Panc1 (cell line): Measurements from ENCODE around the gene HIKESHI.

Experiments used
- CTCF ChIP-seq: fragments of 450-650 bp; IDR thresholded peaks from 2 replicates; pipeline ENCODE4 v1.5.1; 2017; ENCODE audit warnings: mild to moderate bottlenecking
- POLR2AphosphoS5 ChIP-seq: IDR thresholded peaks from 2 replicates; pipeline ENCODE4 v1.6.1; 2012; ENCODE audit warnings: mild to moderate bottlenecking, low read depth, low read length, moderate library complexity
- SIN3A ChIP-seq: IDR thresholded peaks from 2 replicates; pipeline ENCODE4 v1.6.1; 2012; ENCODE audit warnings: low read depth, mild to moderate bottlenecking, low read length, moderate library complexity, borderline replicate concordance; ENCODE audit not compliant: insufficient read depth

GRCh38 chr11:86269645-86270044 is 32.4 kb upstream of the HIKESHI start:
- TF ChIP-seq CTCF: no peak
- TF ChIP-seq POLR2AphosphoS5: no peak
- TF ChIP-seq SIN3A: no peak
